KOPT-K1 (cell line): ENCODE measurements around the gene MAP3K20.
"Not testable (repeated sequence)": the region's sequence is repeated elsewhere in the genome, so short reads cannot be mapped to it uniquely, and the experiment has no call there.

Experiments
- H3K27ac ChIP-seq: fragments of 200-600 bp; sonication (generic); 2 replicates; pipeline ENCODE4 v1.5.1; 2016; ENCODE audit warnings: antibody characterized with exemption, mild to moderate bottlenecking, low read depth, low read length; ENCODE audit not compliant: poor library complexity, severe bottlenecking
- H3K36me3 ChIP-seq: fragments of 200-600 bp; sonication (generic); 2 replicates; pipeline ENCODE4 v1.5.1; 2017; ENCODE audit warnings: antibody characterized with exemption, mild to moderate bottlenecking, low read length, moderate library complexity; ENCODE audit not compliant: insufficient read depth
- H3K9me3 ChIP-seq: fragments of 200-600 bp; sonication (generic); 2 replicates; pipeline ENCODE4 v1.5.1; 2017; ENCODE audit warnings: antibody characterized with exemption, low read length, mild to moderate bottlenecking; ENCODE audit not compliant: insufficient read depth, poor library complexity, severe bottlenecking

The MAP3K20 gene

GRCh38 chr2:173241643-173242042, 166.0 kb downstream of the MAP3K20 start:
- Histone ChIP-seq H3K27ac (no peak overlapping the region), H3K9me3 (no peaks in the 10 kb centered on the region), H3K36me3 (peaks cover 4% of the 10 kb centered on the region)

GRCh38 chr2:173247156-173247555, 171.5 kb downstream of the MAP3K20 start:
- Histone ChIP-seq H3K27ac (no peak overlapping the region), H3K9me3 (no peaks in the 10 kb centered on the region), H3K36me3 (no peaks in the 10 kb centered on the region)

- no peaks in the 10 kb centered on the region for H3K36me3 ChIP-seq
- no peaks in the 10 kb centered on the region for H3K9me3 ChIP-seq
- H3K27ac ChIP-seq = no peak overlapping the region
Measured at GRCh38 chr2:173248381-173248780, 172.7 kb downstream of the MAP3K20 start.

GRCh38 chr2:173249661-173250641, 174.3 kb downstream of the MAP3K20 start:
- H3K36me3 ChIP-seq = no peaks in the 10 kb centered on the region
- no peaks in the 10 kb centered on the region for H3K9me3 ChIP-seq
- no peak overlapping the region for H3K27ac ChIP-seq

- H3K36me3 ChIP-seq = no peaks in the 10 kb centered on the region
- no peak overlapping the region for H3K27ac ChIP-seq
- no peaks in the 10 kb centered on the region for H3K9me3 ChIP-seq
Measured at GRCh38 chr2:173251225-173251624, 175.6 kb downstream of the MAP3K20 start.

GRCh38 chr2:173252581-173252980, 176.9 kb downstream of the MAP3K20 start:
- H3K9me3 ChIP-seq = no peaks in the 10 kb centered on the region

GRCh38 chr2:173254659-173255058, 179.0 kb downstream of the MAP3K20 start:
- H3K9me3 ChIP-seq = no peaks in the 10 kb centered on the region
- no peak overlapping the region for H3K27ac ChIP-seq
- peaks cover 7% of the 10 kb centered on the region; the same call in 1 of the 2 replicates for H3K36me3 ChIP-seq

More at GRCh38 chr2:173252581-173252980, 176.9 kb downstream of the MAP3K20 start:
- no peaks in the 10 kb centered on the region for H3K36me3 ChIP-seq
- H3K27ac ChIP-seq = no peak overlapping the region

GRCh38 chr2:173258701-173259100, 183.1 kb downstream of the MAP3K20 start:
- Histone ChIP-seq H3K27ac (no peak overlapping the region), H3K9me3 (no peaks in the 10 kb centered on the region), H3K36me3 (peaks cover 16% of the 10 kb centered on the region)

- H3K27ac ChIP-seq = not testable (repeated sequence)
- peaks cover 38% of the 10 kb centered on the region for H3K36me3 ChIP-seq
Measured at GRCh38 chr2:173262356-173262755, 186.7 kb downstream of the MAP3K20 start.

GRCh38 chr2:173264151-173264550, 188.5 kb downstream of the MAP3K20 start:
- Histone ChIP-seq H3K9me3 (no peaks in the 10 kb centered on the region), H3K27ac (no peak overlapping the region), H3K36me3 (peaks cover 41% of the 10 kb centered on the region)

More at GRCh38 chr2:173262356-173262755, 186.7 kb downstream of the MAP3K20 start:
- H3K9me3 ChIP-seq = not testable (repeated sequence)

- no peak overlapping the region for H3K27ac ChIP-seq
Measured at GRCh38 chr2:173264603-173265366, 189.1 kb downstream of the MAP3K20 start.

GRCh38 chr2:173271135-173271534, 195.5 kb downstream of the MAP3K20 start:
- Histone ChIP-seq H3K9me3 (no peaks in the 10 kb centered on the region), H3K27ac (no peak overlapping the region), H3K36me3 (peaks cover 12% of the 10 kb centered on the region; the same call in 1 of the 2 replicates)

More at GRCh38 chr2:173264603-173265366, 189.1 kb downstream of the MAP3K20 start:
- Histone ChIP-seq H3K9me3 (no peaks in the 10 kb centered on the region), H3K36me3 (peaks cover 34% of the 10 kb centered on the region)

- H3K27ac ChIP-seq = no peak overlapping the region
Measured at GRCh38 chr2:173271825-173272224, 196.2 kb downstream of the MAP3K20 start.

GRCh38 chr2:173272849-173273248, 197.2 kb downstream of the MAP3K20 start:
- H3K27ac ChIP-seq = no peak overlapping the region

More at GRCh38 chr2:173271825-173272224, 196.2 kb downstream of the MAP3K20 start:
- Histone ChIP-seq H3K36me3 (peaks cover 5% of the 10 kb centered on the region; the same call in 1 of the 2 replicates), H3K9me3 (no peaks in the 10 kb centered on the region)

More at GRCh38 chr2:173272849-173273248, 197.2 kb downstream of the MAP3K20 start:
- no peaks in the 10 kb centered on the region for H3K9me3 ChIP-seq
- no peaks in the 10 kb centered on the region for H3K36me3 ChIP-seq
